ENCODE data around the gene SH3TC1. TPM values are rescaled to one million over a fixed set of nuclear protein-coding genes. Genes with fewer than 3 reads are reported as not detected.

SH3TC1 gene
- total and polyA plus RNA-seq, 10 of the 15 experiments (the other 5 are each of a cell fraction or from before 2014, with no cell fraction given): 0.19 to 47.0 (median 18.4) TPM

GRCh38 chr4:8276358-8277240 is 77.5 kb downstream of the SH3TC1 start:
- SMC1A ChIA-PET (ENCODE audit: uncharacterized antibody, unreplicated experiment): no interaction called here
- WGBS (ENCODE audit: insufficient coverage, insufficient replicate concordance, low lambda C conversion rate, missing lambda C conversion rate): 23% methylated on average over 23 of the region's 24 CpGs
- RAD21 ChIA-PET (ENCODE audit: unreplicated experiment): no interaction called here
- FAIRE-seq (no peak), ATAC-seq (no peak), DNase-seq (ENCODE audit: low read depth, low spot score) (no peak)
- intact Hi-C loops (cut with micrococcal nuclease; ENCODE audit: unreplicated experiment) (no loop called here), in situ Hi-C loops (cut with MboI) (no loop called here)
- TF ChIP-seq SPI1 (IDR thresholded peaks at IDR 0.05; ENCODE audit: borderline replicate concordance, insufficient read depth, low read depth, low read length): no peak
- no peak for TF ChIP-seq POLR2AphosphoS2 (IDR thresholded peaks at IDR 0.05; ENCODE audit: low read depth, low read length)
- no peak for TF ChIP-seq KAT2A (conservative IDR thresholded peaks at IDR 0.05; ENCODE audit: control insufficient read depth, low read depth, low read length)
- no peak for TF ChIP-seq PAX5 (IDR thresholded peaks at IDR 0.05; ENCODE audit: borderline replicate concordance, low read depth, low read length)
- TF ChIP-seq ZNF207 (IDR thresholded peaks at IDR 0.05; ENCODE audit: borderline replicate concordance): no peak
- TF ChIP-seq SRF (IDR thresholded peaks at IDR 0.05; ENCODE audit: low read depth in 2 of 2, low read length in 2 of 2): no peak
- TF ChIP-seq YBX1 (IDR thresholded peaks at IDR 0.05): no peak
- TF ChIP-seq, protein P1, sequence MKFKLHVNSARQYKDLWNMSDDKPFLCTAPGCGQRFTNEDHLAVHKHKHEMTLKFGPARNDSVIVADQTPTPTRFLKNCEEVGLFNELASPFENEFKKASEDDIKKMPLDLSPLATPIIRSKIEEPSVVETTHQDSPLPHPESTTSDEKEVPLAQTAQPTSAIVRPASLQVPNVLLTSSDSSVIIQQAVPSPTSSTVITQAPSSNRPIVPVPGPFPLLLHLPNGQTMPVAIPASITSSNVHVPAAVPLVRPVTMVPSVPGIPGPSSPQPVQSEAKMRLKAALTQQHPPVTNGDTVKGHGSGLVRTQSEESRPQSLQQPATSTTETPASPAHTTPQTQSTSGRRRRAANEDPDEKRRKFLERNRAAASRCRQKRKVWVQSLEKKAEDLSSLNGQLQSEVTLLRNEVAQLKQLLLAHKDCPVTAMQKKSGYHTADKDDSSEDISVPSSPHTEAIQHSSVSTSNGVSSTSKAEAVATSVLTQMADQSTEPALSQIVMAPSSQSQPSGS (IDR thresholded peaks at IDR 0.05; ENCODE audit: low read length): no peak
- no TSS peak for BruUV-seq (replicated peaks)
- POLR2A ChIA-PET: interaction anchor here (0.5 kb wide), 1 partner anchor 12 kb away, joined by 3 read pairs; no protein-coding TSS in a partner anchor
- no peaks in the 10 kb centered on the region for H3K4me1 ChIP-seq (ENCODE audit: control insufficient read depth, insufficient read depth, low read length)
- peaks cover 0 to 4% of the 10 kb centered on the region in 2 experiments; a peak in 1 of 4 replicates for H3K27me3 ChIP-seq (replicated peaks in 1 of 2; ENCODE audit: control insufficient read depth in 2 of 2, insufficient read depth in 2 of 2, low read length in 1 of 2)
- no peaks in the 10 kb centered on the region for H3K36me3 ChIP-seq (ENCODE audit: control insufficient read depth in 2 of 2, insufficient read depth in 2 of 2, low read length in 1 of 2)
- H2AFZ ChIP-seq (ENCODE audit: control insufficient read depth, low read depth, low read length): no peak overlapping the region
- CTCF ChIA-PET: no interaction called here
- H3K9ac ChIP-seq (ENCODE audit: control insufficient read depth, insufficient read depth, low read length): no peak overlapping the region
- H3K79me2 ChIP-seq (ENCODE audit: control insufficient read depth, insufficient read depth, low read length): no peaks in the 10 kb centered on the region
- no peak overlapping the region for H3K4me2 ChIP-seq (ENCODE audit: control insufficient read depth, insufficient read depth)
- H3K27ac ChIP-seq (ENCODE audit: control insufficient read depth, insufficient read depth): no peak overlapping the region
- no peaks in the 10 kb centered on the region for H4K20me1 ChIP-seq (ENCODE audit: control insufficient read depth, insufficient read depth)
- H3K9me3 ChIP-seq (replicated peaks; ENCODE audit: control insufficient read depth, insufficient read depth, low read length): no peaks in the 10 kb centered on the region
- H3K4me3 ChIP-seq: no peak overlapping the region

Data from GM12878 (cell line).